T-helper 22 cell (primary cell): ENCODE results near the gene UBAC2.

ENCODE experiments used
- DNase-seq: peaks from one replicate; pipeline ENCODE4 v3.0.0-alpha.2; 2020; ENCODE audit warnings: low read depth

UBAC2 gene

GRCh38 chr13:99360696-99361095 lies 160.0 kb downstream of the UBAC2 start:
- DNase-seq = no peak

- DNase-seq = no peak
These were observed 160.5 kb downstream of the UBAC2 start for GRCh38 chr13:99361197-99361596.

- DNase-seq = no peak
These were observed 161.7 kb downstream of the UBAC2 start for GRCh38 chr13:99362362-99362761.

- no peak for DNase-seq
These were observed 162.7 kb downstream of the UBAC2 start for GRCh38 chr13:99363391-99363790.

GRCh38 chr13:99363949-99364348 lies 163.3 kb downstream of the UBAC2 start:
- DNase-seq = no peak

GRCh38 chr13:99366075-99366987 lies 165.7 kb downstream of the UBAC2 start:
- DNase-seq = no peak

GRCh38 chr13:99367106-99367616 lies 166.5 kb downstream of the UBAC2 start:
- DNase-seq = no peak

GRCh38 chr13:99367663-99368448 lies 167.2 kb downstream of the UBAC2 start:
- DNase-seq = no peak

- DNase-seq = no peak
These were observed 170.0 kb downstream of the UBAC2 start for GRCh38 chr13:99370481-99371275.

- DNase-seq = peak; percentile 62
These were observed 171.3 kb downstream of the UBAC2 start for GRCh38 chr13:99371956-99372355.

- no peak for DNase-seq
These were observed 172.8 kb downstream of the UBAC2 start for GRCh38 chr13:99373436-99373835.

- DNase-seq = no peak
These were observed 173.7 kb downstream of the UBAC2 start for GRCh38 chr13:99374169-99374991.

GRCh38 chr13:99374994-99375737 lies 174.5 kb downstream of the UBAC2 start:
- DNase-seq = no peak

GRCh38 chr13:99375738-99376080 lies 175.1 kb downstream of the UBAC2 start:
- no peak for DNase-seq

GRCh38 chr13:99376132-99376531 lies 175.5 kb downstream of the UBAC2 start:
- no peak for DNase-seq

- no peak for DNase-seq
These were observed 176.3 kb downstream of the UBAC2 start for GRCh38 chr13:99376924-99377323.

GRCh38 chr13:99377641-99378040 lies 177.0 kb downstream of the UBAC2 start:
- DNase-seq = no peak

GRCh38 chr13:99378985-99379733 lies 178.5 kb downstream of the UBAC2 start:
- DNase-seq = no peak

- no peak for DNase-seq
These were observed 179.5 kb downstream of the UBAC2 start for GRCh38 chr13:99379856-99380801.
